ENCODE results near the gene URB1.
"Not testable (repeated sequence)": the region's sequence is repeated elsewhere in the genome, so short reads cannot be mapped to it uniquely, and the experiment has no call there.

The URB1 gene

DNA sequence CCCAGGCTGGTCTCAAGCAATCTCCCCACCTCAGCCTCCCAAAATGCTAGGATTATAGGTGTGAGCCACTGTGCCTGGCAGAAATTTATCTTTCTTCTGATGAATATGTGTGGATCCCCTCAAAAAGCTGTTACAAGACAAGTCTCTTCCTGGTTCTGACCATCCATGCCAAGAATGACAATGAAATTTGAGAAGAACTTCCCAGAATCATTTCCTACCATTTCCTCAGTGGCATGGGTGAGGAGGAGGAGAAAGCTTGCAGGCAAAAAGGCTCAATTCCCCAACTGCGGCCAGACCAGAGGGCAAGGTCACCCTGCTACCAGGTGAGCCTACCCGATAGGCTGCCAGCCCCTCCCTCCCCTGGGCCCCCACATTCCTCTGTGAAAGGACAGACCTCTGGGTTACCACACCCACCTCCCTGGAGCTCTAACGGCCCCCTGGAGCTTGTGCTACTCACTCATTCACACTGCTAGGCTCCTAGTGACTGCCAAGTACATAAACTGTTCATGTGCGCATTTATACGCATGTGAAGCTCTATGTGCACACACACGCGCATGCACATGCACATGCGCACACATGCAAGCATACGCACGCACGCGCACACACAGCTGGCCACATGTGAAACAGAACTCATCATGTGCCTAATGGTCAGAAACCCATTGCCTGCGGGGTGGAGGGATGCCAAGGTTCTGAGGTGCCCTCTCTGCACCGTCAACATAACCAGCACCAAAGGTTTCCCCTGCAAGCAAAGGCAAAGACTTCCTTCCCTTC, 77.1 kb downstream of the URB1 start:
- DNase-seq = no peak

DNA sequence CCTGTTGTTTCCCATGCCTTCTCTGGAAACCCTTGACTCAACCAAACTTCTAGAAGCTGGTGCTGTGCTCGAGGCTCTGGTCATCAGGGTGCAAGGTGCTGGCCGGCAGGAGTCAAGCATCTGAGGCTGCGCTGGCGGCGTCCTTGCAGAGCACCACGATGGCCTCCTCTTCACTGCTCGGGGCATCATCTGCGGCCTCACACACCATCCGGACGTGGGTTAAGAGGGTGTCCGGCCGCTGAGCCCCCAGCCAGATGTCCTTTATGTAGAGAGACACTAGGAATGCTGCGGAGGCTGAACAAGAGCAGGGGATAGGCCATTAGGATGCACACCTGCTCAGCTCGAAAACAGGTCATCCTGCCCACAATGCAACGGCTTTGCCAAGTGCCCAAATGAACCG, 78.0 kb downstream of the URB1 start:
- DNase-seq = no peak

DNA sequence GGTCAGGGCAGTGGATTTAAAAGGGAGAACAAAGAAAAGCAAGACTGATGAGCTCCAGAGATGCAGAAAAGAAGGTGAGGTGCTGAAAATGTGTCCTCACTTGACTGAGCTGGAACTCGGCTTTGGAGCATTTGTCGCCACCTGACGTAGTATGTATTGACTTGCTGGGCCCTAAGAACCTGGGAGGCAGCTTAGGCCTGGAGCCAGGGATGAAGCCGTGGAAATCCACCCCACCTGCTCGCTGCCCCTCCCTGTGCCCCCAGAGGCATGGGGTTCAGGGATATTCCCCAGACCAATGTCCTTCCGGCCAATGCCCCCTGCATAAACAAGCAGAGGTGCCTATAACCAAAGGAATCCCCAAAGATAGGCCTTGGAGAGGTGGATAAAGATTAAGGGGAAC, 79.8 kb downstream of the URB1 start:
- no peak for DNase-seq

DNA sequence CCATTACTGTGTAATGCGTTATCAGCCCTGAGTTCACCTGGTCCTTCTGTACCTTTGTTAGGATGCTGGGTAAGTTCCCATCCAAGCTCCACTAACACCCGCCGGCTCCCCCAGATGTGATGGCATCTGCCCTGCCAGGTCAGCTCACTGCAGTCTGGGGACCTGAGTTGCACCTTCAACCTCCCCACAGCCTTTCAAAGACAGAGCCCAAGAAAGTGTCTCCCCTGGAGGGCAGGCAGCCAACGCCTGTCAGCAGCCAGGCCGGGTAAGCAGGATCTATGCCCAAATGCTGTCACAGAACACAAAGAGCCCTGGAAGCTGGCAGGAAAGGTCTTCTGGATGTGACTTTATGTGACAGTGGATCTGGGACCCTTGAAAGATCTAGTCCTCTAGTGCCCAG, 80.5 kb downstream of the URB1 start:
- DNase-seq = no peak

DNA sequence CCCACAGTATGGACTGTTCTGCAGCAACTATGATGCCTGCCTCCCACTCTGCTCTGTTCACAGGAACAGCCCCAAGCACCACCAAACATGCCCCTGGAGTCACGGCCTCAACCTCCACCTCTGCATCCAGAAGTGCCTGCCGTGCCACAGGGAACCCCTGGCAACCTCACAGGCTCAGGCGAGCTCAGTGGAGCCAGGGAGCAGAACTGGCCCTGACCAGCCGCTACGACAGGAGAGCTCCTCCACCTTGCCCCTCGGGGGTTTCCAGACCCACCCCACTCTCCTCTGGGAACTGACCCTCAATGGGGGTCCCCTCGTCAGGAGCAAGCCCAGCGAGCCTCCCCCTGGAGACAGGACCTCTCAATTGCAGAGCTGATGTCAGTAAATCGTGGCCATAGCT, 81.2 kb downstream of the URB1 start:
- DNase-seq = no peak

DNA sequence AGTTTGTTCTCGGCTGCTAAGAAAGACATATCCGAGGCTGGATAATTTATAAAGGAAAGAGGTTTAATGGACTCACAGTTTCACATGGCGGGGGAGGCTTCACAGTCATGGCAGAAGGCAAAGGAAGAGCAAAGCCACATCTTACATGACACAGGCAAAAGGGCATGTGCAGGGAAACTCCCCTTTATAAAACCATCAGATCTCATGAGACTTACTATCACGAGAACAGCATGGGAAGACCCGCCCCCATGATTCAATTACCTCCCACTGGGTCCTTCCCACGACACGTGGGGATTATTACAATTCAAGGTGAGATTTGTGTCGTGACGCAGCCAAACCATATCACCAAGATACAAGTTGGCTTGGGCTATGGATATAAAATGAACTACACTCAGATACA, 81.8 kb downstream of the URB1 start:
- DNase-seq = not testable (repeated sequence)

DNA sequence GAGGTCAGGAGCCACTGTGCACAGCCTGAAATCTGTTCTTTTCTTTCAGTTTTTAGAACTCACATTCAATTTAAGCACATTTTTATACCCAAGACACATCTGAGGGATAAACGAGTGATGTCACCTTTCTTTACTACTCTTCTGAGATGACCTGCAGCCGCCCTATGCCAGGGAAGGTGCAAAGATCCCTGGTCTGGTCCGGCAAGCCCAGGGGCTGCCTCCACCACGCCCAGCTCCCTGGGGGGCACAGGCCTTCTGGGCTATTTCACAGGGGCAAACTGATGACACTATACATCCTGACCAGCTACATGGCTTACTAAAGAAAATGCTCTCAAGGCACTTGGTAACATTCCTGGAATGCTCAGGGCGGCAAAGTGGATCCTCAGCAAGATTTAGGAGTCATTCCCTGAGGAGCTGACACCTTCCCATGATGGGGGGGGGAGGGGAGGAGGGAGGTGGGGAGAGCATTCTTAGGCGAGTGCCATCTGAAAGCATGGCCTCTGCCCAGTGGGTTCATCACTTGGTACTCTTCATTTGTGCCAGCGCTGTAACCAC, 82.8 kb downstream of the URB1 start:
- no peak for DNase-seq

DNA sequence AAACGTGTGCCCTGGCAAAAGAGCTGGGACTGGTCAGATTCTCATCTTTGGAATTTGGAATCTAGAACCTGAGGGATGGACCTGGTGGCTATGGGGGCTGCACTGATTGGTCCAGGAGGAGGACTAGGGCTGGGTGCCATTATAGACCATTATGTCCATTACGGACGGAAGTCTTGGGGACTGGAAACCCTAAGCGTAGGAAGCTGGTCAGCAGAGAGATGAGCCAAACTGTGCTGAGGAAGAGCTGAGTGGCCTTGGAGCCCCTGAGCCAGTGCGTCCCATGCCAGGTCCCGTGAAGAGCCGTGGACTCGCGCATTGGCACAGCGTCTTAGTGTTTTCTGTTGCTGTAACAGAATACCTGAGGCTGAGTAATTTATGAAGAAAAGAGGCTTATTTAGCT, 84.1 kb downstream of the URB1 start:
- no peak for DNase-seq

DNA sequence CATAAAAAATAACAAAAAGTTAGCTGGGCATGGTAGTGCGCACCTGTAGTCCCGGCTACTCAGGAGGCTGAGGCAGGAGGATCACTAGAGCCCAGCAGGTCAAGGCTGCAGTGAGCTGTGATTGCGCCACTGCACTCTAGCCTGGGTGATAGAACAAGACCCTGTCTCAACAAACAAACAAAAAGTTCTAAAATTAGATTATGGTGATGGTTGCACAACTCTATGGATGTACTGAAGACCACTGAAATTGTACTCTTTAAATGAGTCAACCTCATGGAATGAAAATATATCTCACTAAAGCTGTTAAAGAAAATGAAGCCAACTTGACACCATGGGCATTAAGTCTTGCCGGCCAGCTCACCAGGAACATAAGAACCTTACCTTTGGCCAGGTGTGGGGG, 85.1 kb downstream of the URB1 start:
- no peak for DNase-seq

DNA sequence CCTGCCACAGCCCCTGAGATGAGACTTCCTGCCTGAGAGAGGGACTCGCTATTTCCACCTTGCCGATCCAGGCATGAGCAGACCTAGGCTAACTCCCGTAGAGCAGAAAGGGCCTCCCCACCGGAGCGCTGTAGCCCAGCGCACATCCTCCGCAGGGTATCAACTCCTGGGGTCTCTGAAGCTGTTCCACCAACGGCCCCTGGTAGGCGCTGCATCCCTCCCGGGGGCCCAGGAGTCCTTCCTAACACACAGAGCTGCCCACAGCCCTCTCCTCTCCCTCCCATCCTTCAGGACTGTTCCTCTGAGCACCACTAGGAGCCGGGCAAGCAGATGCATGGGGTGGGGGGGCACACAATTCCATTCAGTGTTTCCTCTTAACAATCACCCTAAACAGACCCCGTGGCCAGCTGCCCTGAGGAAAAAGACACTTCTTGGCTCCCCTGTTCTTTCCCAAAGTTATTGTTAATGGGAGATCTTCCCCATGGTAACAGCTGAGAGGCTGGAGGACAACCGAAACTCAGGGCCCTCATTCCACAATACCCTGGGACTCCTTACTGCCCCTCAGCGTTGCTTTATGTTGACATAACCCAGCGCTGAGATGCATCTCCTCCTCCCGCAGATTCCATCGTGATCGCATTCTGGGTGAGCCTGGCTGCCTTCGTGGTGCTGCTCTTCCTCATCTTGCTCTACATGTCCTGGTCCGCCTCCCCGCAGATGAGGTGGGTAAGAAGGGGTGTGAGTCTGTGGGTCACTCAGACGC, 86.6 kb downstream of the URB1 start:
- DNase-seq = no peak

DNA sequence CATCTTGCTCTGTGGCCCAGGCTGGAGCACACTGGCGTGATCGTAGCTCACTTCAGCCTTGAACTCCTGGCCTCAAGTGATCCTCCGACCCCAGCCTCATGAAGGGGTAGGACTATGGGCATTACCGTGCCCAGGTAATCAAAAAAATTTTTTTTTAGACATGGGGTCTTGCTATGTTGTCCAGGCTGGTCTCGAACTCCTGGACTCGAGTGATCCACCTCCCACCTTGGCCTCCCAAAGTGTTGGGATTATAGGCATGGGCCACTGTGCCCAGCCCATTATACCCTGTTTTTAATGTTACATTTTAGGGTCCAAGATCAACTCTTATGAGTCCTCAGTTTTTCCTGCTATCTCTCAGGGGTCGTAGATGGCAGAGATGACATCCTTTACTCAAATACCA, 87.8 kb downstream of the URB1 start:
- DNase-seq = no peak

DNA sequence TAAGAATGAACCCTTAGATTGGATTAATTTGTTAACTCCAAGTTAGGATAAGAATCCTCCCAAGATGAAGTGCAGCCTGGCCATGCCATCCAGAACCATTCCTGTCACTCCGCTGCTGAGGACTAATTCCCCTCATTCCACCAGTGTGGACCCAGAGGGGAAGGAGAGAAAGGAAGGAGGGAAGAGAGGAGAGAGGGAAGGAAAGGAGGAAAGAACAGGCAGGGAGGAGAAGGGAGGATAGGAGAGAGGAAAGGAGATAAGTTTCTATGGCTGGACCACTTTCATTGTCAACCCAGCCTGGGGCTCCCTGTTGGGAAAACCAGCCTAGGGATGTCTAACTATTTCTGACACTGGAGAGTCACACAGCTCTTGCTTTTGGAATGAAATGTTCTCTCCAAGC, 89.4 kb downstream of the URB1 start:
- DNase-seq = no peak

DNA sequence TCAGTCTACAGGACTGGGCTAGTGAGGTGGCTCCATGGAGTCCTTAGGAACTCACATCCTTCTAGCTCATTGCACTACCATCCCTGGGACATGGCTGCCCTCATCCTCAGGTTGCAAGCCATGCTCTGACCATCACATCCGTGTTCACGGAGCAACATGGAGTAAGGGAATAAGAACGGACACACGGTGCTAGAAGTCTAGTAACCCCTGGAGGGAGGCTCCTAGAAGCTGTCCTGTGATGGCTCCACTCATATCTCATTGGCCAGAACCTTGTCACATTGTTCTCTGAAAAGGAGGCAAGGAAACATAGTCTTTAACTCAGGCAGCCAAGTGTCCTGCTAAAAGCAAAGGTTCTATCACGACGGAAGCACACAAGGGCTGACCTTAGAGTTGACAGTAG, 90.3 kb downstream of the URB1 start:
- DNase-seq = no peak

DNA sequence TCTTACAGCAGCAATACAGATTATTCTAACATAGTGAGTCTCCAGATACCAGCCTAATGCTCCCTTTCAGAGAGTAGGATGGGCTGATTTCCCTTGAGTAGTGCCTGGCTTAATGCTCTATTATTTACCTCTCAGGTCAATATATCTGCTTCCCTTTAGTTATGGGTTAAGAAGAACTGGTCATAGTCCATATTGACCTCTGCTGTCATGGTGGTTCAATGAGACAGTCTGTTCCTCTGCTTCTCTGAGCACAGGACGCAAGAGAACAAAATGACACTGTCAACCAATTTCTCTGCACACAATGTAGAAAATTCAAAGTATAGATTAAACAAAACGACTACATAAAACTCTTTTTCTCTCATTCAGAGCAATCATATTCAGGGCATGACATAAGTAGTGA, 91.2 kb downstream of the URB1 start:
- DNase-seq = no peak

DNA sequence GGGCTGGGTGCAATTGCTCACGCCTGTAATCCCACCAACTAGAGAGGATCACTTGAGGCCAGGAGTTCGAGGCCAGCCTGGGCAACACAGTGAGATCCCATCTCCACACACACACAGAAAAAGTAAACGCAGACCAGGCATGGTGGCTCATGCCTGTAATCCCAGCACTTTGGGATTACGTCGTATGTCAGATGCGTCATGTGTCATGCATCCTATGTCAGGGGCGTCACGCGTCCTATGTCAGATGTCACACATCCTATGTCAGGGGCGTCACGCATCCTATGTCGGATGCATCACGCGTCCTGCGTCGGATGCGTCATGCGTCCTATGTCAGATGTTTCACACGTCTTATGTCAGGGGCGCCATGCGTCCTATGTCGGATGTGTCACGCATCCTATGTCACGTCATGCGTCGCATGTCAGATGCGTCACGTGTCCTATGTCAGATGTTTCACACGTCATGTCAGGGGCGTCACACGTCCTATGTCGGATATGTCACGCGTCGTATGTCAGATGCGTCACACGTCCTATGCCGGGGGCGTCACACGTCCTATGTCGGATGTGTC, 92.6 kb downstream of the URB1 start:
- DNase-seq = no peak

DNA sequence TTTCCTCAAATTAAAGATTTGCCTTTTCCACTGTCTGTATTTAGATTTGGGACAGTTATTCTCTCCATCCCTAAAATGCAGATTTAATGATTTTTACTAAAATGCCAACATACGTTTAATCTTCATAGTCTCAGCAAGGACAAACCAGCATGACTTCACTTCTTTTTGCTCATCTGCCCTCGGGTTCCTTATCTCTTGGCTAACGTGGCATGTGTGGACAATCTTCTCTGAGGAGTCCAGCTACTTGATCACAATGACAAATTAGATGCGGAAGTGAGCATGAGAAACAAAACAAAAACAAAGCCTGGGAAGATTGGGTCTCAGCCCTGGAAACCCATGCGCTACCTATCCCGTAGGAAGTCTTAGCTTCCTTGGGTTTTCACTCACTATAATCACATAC, 93.1 kb downstream of the URB1 start:
- DNase-seq = no peak

DNA sequence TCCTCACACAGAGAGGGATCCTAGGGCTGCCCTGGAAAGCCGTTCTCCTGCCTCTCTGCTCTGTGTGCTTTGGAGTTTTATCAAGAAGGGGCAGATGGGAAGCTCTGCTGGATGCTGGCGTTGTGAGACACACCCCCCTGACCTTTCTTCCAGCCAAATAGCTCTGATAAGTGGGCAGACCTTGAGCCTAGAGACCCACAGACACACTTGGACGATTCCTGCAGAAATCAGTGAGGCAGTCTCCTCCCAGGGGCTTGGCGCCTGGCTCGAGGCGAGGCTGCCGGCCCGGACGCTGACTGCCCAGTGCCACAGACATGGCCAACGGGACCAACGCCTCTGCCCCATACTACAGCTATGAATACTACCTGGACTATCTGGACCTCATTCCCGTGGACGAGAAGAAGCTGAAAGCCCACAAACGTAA, 94.1 kb downstream of the URB1 start, which contains the start of gene MRAP:
Gene MRAP, plus strand, starts transcription at position 198 of the 424 bp plus-strand sequence. Its CDS starts 117 bp downstream, at position 315.
- DNase-seq = no peak

DNA sequence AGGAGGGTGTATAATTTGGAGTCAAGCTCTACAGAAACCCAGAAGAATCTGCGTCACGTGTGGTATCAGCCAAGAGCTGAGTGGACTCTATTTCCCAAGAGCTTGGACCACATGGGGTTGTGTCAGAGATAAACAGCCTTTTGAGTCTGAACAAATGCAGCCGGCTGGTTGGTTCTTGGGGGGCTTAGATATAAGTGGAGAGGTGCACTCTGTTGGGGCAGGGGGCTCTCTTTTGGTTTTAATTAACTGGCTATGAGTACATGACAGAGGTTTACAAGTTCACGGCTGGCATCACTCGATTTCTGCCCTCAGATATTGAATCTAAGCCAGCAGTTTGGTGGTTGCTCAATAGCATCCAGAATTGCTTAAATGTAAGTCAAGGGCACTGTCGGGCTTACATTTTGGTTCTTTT, 94.7 kb downstream of the URB1 start:
- no peak for DNase-seq

DNA sequence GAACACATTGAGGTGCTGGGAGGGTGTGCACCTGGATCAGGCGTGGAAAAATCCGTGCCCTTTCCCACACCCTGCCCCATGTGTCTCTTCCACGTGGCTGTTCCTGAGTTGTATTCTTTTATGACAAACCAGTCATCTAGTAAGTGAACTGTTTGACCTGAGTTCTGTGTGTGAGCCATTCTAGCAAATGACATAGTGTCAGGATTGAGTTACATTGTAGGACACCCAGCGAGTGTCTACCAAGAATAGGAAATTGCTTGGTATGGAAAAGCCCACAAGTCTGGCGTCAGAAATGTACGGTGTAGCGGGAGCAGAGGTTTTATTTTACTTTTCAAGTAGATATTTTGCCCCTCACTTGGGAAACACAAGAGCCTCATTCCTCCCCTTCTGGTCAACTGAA, 95.4 kb downstream of the URB1 start:
- no peak for DNase-seq

DNA sequence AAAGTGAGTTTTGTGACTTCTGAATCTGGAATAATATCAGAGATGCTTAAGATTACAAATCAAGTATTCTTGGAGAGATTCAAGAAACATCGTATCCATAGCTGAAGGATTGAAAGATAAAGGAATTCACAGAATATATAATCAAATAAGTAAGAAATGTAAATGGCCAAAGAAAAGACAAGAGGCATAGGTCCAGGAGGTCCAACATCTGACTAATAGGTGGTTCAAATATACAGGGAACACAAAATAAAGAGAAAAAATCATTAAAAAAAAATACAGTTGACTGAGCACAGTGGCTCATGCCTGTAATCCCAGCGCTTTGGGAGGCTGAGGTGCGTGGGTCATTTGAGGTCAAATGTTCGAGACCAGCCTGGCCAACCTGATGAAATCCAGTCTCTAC, 107.3 kb downstream of the URB1 start:
- no peak for DNase-seq

DNA sequence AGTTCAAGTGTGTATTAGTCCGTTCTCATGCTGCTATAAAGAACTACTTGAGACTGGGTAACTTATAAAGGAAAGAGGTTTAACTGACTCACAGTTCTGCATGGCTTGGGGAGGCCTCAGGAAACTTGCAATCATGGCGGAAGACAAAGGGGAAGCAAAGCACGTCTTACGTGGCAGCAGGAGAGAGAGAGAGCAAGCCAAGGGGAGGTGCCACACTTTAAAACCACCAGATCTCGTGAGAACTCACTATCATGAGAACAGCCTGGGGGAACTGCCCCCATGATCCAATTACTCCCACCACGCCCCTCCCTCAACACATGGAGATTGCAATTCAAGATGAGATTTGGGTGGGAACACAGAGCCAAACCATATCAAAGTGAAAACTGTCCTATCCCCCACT, 109.8 kb downstream of the URB1 start:
- no peak for DNase-seq

DNA sequence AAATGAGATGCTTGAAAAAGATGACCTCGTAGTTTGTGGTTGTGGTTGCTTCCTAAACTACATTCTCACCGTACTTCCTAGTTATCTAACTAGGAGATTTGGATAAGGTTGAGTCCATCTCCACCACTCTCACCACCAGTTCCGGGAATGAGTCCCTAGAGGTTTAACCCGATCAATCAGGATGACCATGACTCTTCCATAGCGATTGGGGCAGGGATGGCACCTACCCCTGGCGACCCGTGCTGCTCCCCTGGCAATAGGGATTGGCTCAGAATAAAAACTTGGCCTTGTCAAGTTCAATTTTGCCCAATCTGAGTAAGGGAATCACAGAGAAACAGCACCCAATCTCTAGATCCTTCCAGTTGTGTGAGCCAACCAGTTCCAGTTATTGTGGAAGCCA, 111.3 kb downstream of the URB1 start:
- no peak for DNase-seq

DNA sequence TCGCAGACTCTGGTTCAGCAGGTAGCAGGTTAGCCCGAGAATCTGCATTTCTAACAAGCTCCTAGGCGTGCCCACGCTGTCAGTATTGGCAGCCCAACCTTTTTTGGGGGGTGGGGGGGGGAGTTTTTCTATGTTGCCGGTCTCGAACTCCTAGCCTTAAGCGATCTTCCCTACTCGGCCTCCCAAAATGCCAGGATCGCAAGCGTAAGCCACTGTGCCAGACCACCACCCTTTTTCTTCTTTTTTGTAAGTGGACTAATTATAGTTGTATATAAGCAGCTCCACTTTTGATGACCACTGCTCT, 113.5 kb downstream of the URB1 start:
- DNase-seq = no peak

Data from DMS79 (cell line).